ENCODE measurements around the gene CAST.
"Not testable (repeated sequence)": the region's sequence is repeated elsewhere in the genome, so short reads cannot be mapped to it uniquely, and the experiment has no call there.

The CAST gene

GRCh38 chr5:96772111-96772510 is 109.9 kb downstream of the CAST start:
- FAIRE-seq (no peak), DNase-seq (ENCODE audit: insufficient read length, low spot score) (no peak)

GRCh38 chr5:96772542-96772941 is 110.4 kb downstream of the CAST start:
- FAIRE-seq (no peak), DNase-seq (ENCODE audit: insufficient read length, low spot score) (no peak)

- FAIRE-seq (no peak), DNase-seq (ENCODE audit: insufficient read length, low spot score) (no peak)
These were observed 112.9 kb downstream of the CAST start for GRCh38 chr5:96775050-96775449.

GRCh38 chr5:96775689-96776088 is 113.5 kb downstream of the CAST start:
- no peak for FAIRE-seq
- no peak for DNase-seq (ENCODE audit: insufficient read length, low spot score)

GRCh38 chr5:96776621-96777020 is 114.4 kb downstream of the CAST start:
- DNase-seq (ENCODE audit: insufficient read length, low spot score) (no peak), FAIRE-seq (no peak)

GRCh38 chr5:96778409-96778808 is 116.2 kb downstream of the CAST start:
- FAIRE-seq = no peak

GRCh38 chr5:96780626-96781025 is 118.5 kb downstream of the CAST start:
- FAIRE-seq (peak; percentile 42), DNase-seq (ENCODE audit: insufficient read length, low spot score) (peak; percentile 7)

More at GRCh38 chr5:96778409-96778808, 116.2 kb downstream of the CAST start:
- no peak for DNase-seq (ENCODE audit: insufficient read length, low spot score)

- DNase-seq (ENCODE audit: insufficient read length, low spot score) = peak; percentile 35
- no peak for FAIRE-seq
These were observed 119.1 kb downstream of the CAST start for GRCh38 chr5:96781031-96781971.

- DNase-seq (ENCODE audit: insufficient read length, low spot score) (no peak), FAIRE-seq (no peak)
These were observed 121.2 kb downstream of the CAST start for GRCh38 chr5:96783326-96783725.

- FAIRE-seq (no peak), DNase-seq (ENCODE audit: insufficient read length, low spot score) (no peak)
These were observed 123.3 kb downstream of the CAST start for GRCh38 chr5:96785326-96786109.

GRCh38 chr5:96788112-96788749 is 126.1 kb downstream of the CAST start:
- DNase-seq (ENCODE audit: insufficient read length, low spot score) (no peak), FAIRE-seq (no peak)

GRCh38 chr5:96789794-96790330 is 127.7 kb downstream of the CAST start:
- no peak for DNase-seq (ENCODE audit: insufficient read length, low spot score)
- FAIRE-seq = no peak

- DNase-seq (ENCODE audit: insufficient read length, low spot score) = no peak
- no peak for FAIRE-seq
These were observed 128.9 kb downstream of the CAST start for GRCh38 chr5:96790961-96791504.

- DNase-seq (ENCODE audit: insufficient read length, low spot score) (no peak), FAIRE-seq (no peak)
These were observed 132.6 kb downstream of the CAST start for GRCh38 chr5:96794757-96795156.

- FAIRE-seq = no peak
These were observed 133.4 kb downstream of the CAST start for GRCh38 chr5:96795626-96796025.

GRCh38 chr5:96796434-96796833 is 134.3 kb downstream of the CAST start:
- FAIRE-seq = no peak
- no peak for DNase-seq (ENCODE audit: insufficient read length, low spot score)

More at GRCh38 chr5:96795626-96796025, 133.4 kb downstream of the CAST start:
- no peak for DNase-seq (ENCODE audit: insufficient read length, low spot score)

- not testable (repeated sequence) for DNase-seq (ENCODE audit: insufficient read length, low spot score); FAIRE-seq
These were observed 139.5 kb downstream of the CAST start for GRCh38 chr5:96801718-96802117.

- FAIRE-seq (no peak), DNase-seq (ENCODE audit: insufficient read length, low spot score) (peak; percentile 65)
These were observed 145.0 kb downstream of the CAST start for GRCh38 chr5:96807075-96807654.

GRCh38 chr5:96808541-96808828 is 146.3 kb downstream of the CAST start:
- no peak for DNase-seq (ENCODE audit: insufficient read length, low spot score)
- FAIRE-seq = no peak

- no peak for DNase-seq (ENCODE audit: insufficient read length, low spot score)
- FAIRE-seq = no peak
These were observed 146.8 kb downstream of the CAST start for GRCh38 chr5:96808868-96809558.

All from HTR-8/SVneo (cell line).